SK-N-SH (cell line): ENCODE measurements around the gene C1QTNF8. TPM values are rescaled to one million over a fixed set of nuclear protein-coding genes. Genes with fewer than 3 reads are reported as not detected.

Source experiments
- CTCF ChIA-PET: fragments of 300-600, 350-600 bp; formaldehyde crosslinking; extraction: SDS; loops from one replicate; lab custom pipeline; 2021; lab: Yijun Ruan, JAX
- POLR2A ChIA-PET: fragments of 350-600 bp; sonication (Branson Sonifier 250); formaldehyde crosslinking; extraction: SDS; loops from one replicate; lab custom pipeline; 2020; ENCODE audit warnings: antibody characterized with exemption, inconsistent platforms; lab: Yijun Ruan, JAX
- DNase-seq: peaks from one replicate; pipeline ENCODE4 v3.0.0; 2012
- H2AFZ ChIP-seq: fragments of 200-600 bp; sonication (generic); 2 replicates; pipeline ENCODE4 v1.8.1; 2016; ENCODE audit warnings: antibody characterized with exemption, mild to moderate bottlenecking, low read depth
- H3F3A ChIP-seq: fragments of 200-600 bp; sonication (generic); replicated peaks from 2 replicates; pipeline ENCODE3; 2016; ENCODE audit warnings: antibody characterized with exemption, mild to moderate bottlenecking; ENCODE audit not compliant: insufficient read depth
- H3K27ac ChIP-seq, 2 experiments: fragments of 200-500 bp in 1 of 2; fragments of 200-600 bp in 1 of 2; sonication (Bioruptor generic) in 1 of 2; sonication (generic), shearing (Covaris generic) in 1 of 2; 2 replicates each; pipeline versions ENCODE4 v1.5.1 to v1.6.1; 2014 to 2016; ENCODE audit warnings: low read depth in 2 of 2, inconsistent platforms in 1 of 2, low read length in 1 of 2, mild to moderate bottlenecking in 1 of 2, mixed read lengths in 1 of 2
- H3K27me3 ChIP-seq: fragments of 200-600 bp; sonication (generic), shearing (Covaris generic); 2 replicates; pipeline ENCODE4 v1.6.1; 2016; ENCODE audit warnings: mixed run types; ENCODE audit not compliant: insufficient read depth
- H3K36me3 ChIP-seq, 2 experiments: fragments of 200-500 bp in 1 of 2; fragments of 200-600 bp in 1 of 2; sonication (Bioruptor generic) in 1 of 2; sonication (generic) in 1 of 2; replicated peaks in 1 of 2; 2 replicates each; pipeline versions ENCODE3 to v1.5.1; 2014 to 2016; ENCODE audit warnings: low read length in 1 of 2, mild to moderate bottlenecking in 1 of 2; ENCODE audit not compliant: insufficient read depth in 2 of 2, control insufficient read depth in 1 of 2
- H3K4me1 ChIP-seq, 2 experiments: fragments of 200-500 bp in 1 of 2; fragments of 200-600 bp in 1 of 2; sonication (Bioruptor generic) in 1 of 2; sonication (generic), shearing (Covaris generic) in 1 of 2; 2 replicates each; pipeline versions ENCODE4 v1.5.1 to v1.6.1; 2014 to 2016; ENCODE audit warnings: low read depth in 1 of 2, low read length in 1 of 2, mixed run types in 1 of 2; ENCODE audit not compliant: insufficient read depth in 2 of 2, control insufficient read depth in 1 of 2
- H3K4me2 ChIP-seq: fragments of 200-600 bp; sonication (generic), shearing (Covaris generic); 2 replicates; pipeline ENCODE4 v1.6.1; 2017; ENCODE audit warnings: mixed run types
- H3K4me3 ChIP-seq, 2 experiments: fragments of 200-500 bp in 1 of 2; fragments of 200-600 bp in 1 of 2; sonication (Bioruptor generic) in 1 of 2; sonication (generic), shearing (Covaris generic) in 1 of 2; 2 replicates each; pipeline versions ENCODE4 v1.5.1 to v1.8.1; 2014 to 2016; ENCODE audit warnings: low read depth in 2 of 2, inconsistent platforms in 1 of 2, low read length in 1 of 2, mild to moderate bottlenecking in 1 of 2, mixed read lengths in 1 of 2, moderate library complexity in 1 of 2
- H3K79me2 ChIP-seq: fragments of 200-600 bp; sonication (generic); 2 replicates; pipeline ENCODE4 v1.8.1; 2017; ENCODE audit warnings: mild to moderate bottlenecking; ENCODE audit not compliant: insufficient read depth
- H3K9ac ChIP-seq: fragments of 200-600 bp; sonication (generic); 2 replicates; pipeline ENCODE4 v1.6.1; 2017; ENCODE audit warnings: mixed run types
- H3K9me2 ChIP-seq: fragments of 200-600 bp; sonication (generic); 2 replicates; pipeline ENCODE4 v1.6.1; 2017; ENCODE audit warnings: mixed run types
- H3K9me3 ChIP-seq: fragments of 200-600 bp; sonication (generic); 2 replicates; pipeline ENCODE4 v1.6.1; 2017; ENCODE audit warnings: mixed run types, mild to moderate bottlenecking, moderate library complexity
- H4K20me1 ChIP-seq: fragments of 200-600 bp; sonication (generic); 2 replicates; pipeline ENCODE4 v1.6.1; 2017; ENCODE audit warnings: mild to moderate bottlenecking, mixed run types; ENCODE audit not compliant: insufficient read depth
- CHD2 ChIP-seq: fragments of 150-350 bp; IDR thresholded peaks from 2 replicates; pipeline ENCODE4 v1.6.1; 2018; ENCODE audit warnings: low read length; ENCODE audit not compliant: partially characterized antibody
- ELF1 ChIP-seq: IDR thresholded peaks from 2 replicates; pipeline ENCODE4 v1.4.0; 2012
- EP300 ChIP-seq, 2 experiments: IDR thresholded peaks; 2 replicates each; pipeline versions ENCODE4 v1.4.0 to v1.6.1; 2012; ENCODE audit warnings: borderline replicate concordance in 1 of 2, low read depth in 1 of 2, low read length in 1 of 2
- EZH2phosphoT487 ChIP-seq: fragments of 200-600 bp; sonication (generic); IDR thresholded peaks from 2 replicates; pipeline ENCODE4 v1.6.1; 2017; ENCODE audit warnings: low read depth, mixed run types, mild to moderate bottlenecking, antibody characterized with exemption, moderate library complexity, borderline replicate concordance
- FOSL2 ChIP-seq: IDR thresholded peaks from 2 replicates; pipeline ENCODE4 v1.4.0; 2012; ENCODE audit warnings: low read depth, mild to moderate bottlenecking, moderate library complexity, borderline replicate concordance
- FOXJ3 ChIP-seq: sonication (generic); formaldehyde crosslinking; IDR thresholded peaks from 2 replicates; pipeline ENCODE4 v1.5.1; 2020; ENCODE audit warnings: mild to moderate bottlenecking, missing genetic modification reagents
- FOXM1 ChIP-seq: IDR thresholded peaks from 2 replicates; pipeline ENCODE4 v1.4.0; 2012; ENCODE audit warnings: low read depth, mild to moderate bottlenecking
- GABPA ChIP-seq: IDR thresholded peaks from 2 replicates; pipeline ENCODE4 v1.4.0; 2012; ENCODE audit warnings: low read depth, mild to moderate bottlenecking
- GATA2 ChIP-seq: sonication (generic); formaldehyde crosslinking; IDR thresholded peaks from 2 replicates; pipeline ENCODE4 v1.5.0; 2020; ENCODE audit warnings: mild to moderate bottlenecking, missing genetic modification reagents
- MAX ChIP-seq: IDR thresholded peaks from 2 replicates; pipeline ENCODE4 v1.4.0; 2012; ENCODE audit warnings: low read depth
- MEF2A ChIP-seq: IDR thresholded peaks from 2 replicates; pipeline ENCODE4 v1.4.0; 2012; ENCODE audit warnings: low read depth, borderline replicate concordance
- MXI1 ChIP-seq: IDR thresholded peaks from 2 replicates; pipeline ENCODE4 v1.6.1; 2012; ENCODE audit warnings: mild to moderate bottlenecking, low read depth, low read length, improper control_type of control experiment
- NRF1 ChIP-seq: IDR thresholded peaks from 2 replicates; pipeline ENCODE4 v1.6.1; 2012; ENCODE audit warnings: low read depth, mild to moderate bottlenecking, low read length
- PBX3 ChIP-seq: IDR thresholded peaks from 2 replicates; pipeline ENCODE4; 2012
- RCOR1 ChIP-seq: fragments of 150-350 bp; IDR thresholded peaks from 2 replicates; pipeline ENCODE4 v1.6.1; 2017; ENCODE audit warnings: antibody characterized with exemption, low read length
- TAF1 ChIP-seq: IDR thresholded peaks from 2 replicates; pipeline ENCODE4 v1.6.1; 2012; ENCODE audit warnings: low read depth, mild to moderate bottlenecking, low read length, moderate library complexity, borderline replicate concordance
- TCF12 ChIP-seq: IDR thresholded peaks from 2 replicates; pipeline ENCODE4 v1.4.0; 2012
- TEAD4 ChIP-seq: IDR thresholded peaks from 2 replicates; pipeline ENCODE4 v1.4.0; 2012; ENCODE audit warnings: mild to moderate bottlenecking, borderline replicate concordance; ENCODE audit not compliant: insufficient read depth
- WGBS: methylation state at CpG from one replicate; pipeline ENCODE4 v1.1.6; 2017; ENCODE audit warnings: low lambda C conversion rate; 5-methylcytosine and 5-hydroxymethylcytosine counted together
- polyA plus RNA-seq, 3 experiments: library from polyadenylated mRNA; depleted of rRNA; stranded (reverse); fragments of >200 nt; gene quantifications; 2 replicates each; pipeline ENCODE4 v1.2.3, GENCODE V29; 2012
- TF ChIP-seq, protein P1 (sequence below): IDR thresholded peaks from 2 replicates; pipeline ENCODE4 v1.4.0; 2012; ENCODE audit warnings: low read depth, borderline replicate concordance
- TF ChIP-seq, protein P2 (sequence below): fragments of 150-350 bp; IDR thresholded peaks from 2 replicates; pipeline ENCODE4 v1.6.1; 2017; ENCODE audit warnings: antibody characterized with exemption, low read length, low read depth, borderline replicate concordance

The C1QTNF8 gene
- polyA plus RNA-seq, 1 of the 3 experiments (the other 2 are of a cell fraction), result not detected

- peak overlapping the region; percentile 25; the same call in 1 of the 2 replicates for H3K4me2 ChIP-seq
- no peak overlapping the region for H3K4me3 ChIP-seq
- H3K27ac ChIP-seq, result no peak overlapping the region
- ChIA-PET CTCF (interaction anchor here (1.0 to 1.4 kb wide), 4 partner anchors 10 to 356 kb away, joined by 3 to 9 read pairs (median 5); no protein-coding TSS in a partner anchor), POLR2A (no interaction called here)
- peaks cover 15% of the 10 kb centered on the region; the same call in 1 of the 2 replicates for H4K20me1 ChIP-seq
- WGBS, result 28% methylated on average over 10 of the region's 23 CpGs
- H3K79me2 ChIP-seq, result no peaks in the 10 kb centered on the region
- H3K4me1 ChIP-seq, result no peaks in the 10 kb centered on the region
- no peaks in the 10 kb centered on the region for H3K36me3 ChIP-seq
- H3K9ac ChIP-seq, result no peak overlapping the region
- H3K9me3 ChIP-seq, result no peaks in the 10 kb centered on the region
- no peak for DNase-seq
- peaks cover 3% of the 10 kb centered on the region for H3F3A ChIP-seq
- no peak for TF ChIP-seq MEF2A
- TF ChIP-seq EP300 (IDR thresholded peaks at IDR 0.05; ENCODE audit: borderline replicate concordance in 1 of 2, low read depth in 1 of 2, low read length in 1 of 2), result no peak
- TF ChIP-seq MAX, result no peak
- TF ChIP-seq TCF12, result no peak
- no peak for TF ChIP-seq FOSL2
- TF ChIP-seq TAF1, result no peak
- no peak for TF ChIP-seq MXI1
- TF ChIP-seq ELF1, result no peak
- TF ChIP-seq, protein P1, sequence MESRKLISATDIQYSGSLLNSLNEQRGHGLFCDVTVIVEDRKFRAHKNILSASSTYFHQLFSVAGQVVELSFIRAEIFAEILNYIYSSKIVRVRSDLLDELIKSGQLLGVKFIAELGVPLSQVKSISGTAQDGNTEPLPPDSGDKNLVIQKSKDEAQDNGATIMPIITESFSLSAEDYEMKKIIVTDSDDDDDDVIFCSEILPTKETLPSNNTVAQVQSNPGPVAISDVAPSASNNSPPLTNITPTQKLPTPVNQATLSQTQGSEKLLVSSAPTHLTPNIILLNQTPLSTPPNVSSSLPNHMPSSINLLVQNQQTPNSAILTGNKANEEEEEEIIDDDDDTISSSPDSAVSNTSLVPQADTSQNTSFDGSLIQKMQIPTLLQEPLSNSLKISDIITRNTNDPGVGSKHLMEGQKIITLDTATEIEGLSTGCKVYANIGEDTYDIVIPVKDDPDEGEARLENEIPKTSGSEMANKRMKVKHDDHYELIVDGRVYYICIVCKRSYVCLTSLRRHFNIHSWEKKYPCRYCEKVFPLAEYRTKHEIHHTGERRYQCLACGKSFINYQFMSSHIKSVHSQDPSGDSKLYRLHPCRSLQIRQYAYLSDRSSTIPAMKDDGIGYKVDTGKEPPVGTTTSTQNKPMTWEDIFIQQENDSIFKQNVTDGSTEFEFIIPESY, result no peak
- TF ChIP-seq TEAD4, result no peak
- TF ChIP-seq GATA2, result no peak
- TF ChIP-seq CHD2, result no peak
- no peaks in the 10 kb centered on the region for H3K9me2 ChIP-seq
- no peak overlapping the region for H2AFZ ChIP-seq
- peaks cover 52% of the 10 kb centered on the region for H3K27me3 ChIP-seq
Observed at GRCh38 chr16:1097800-1098199, 1.8 kb upstream of the C1QTNF8 start.

DNA sequence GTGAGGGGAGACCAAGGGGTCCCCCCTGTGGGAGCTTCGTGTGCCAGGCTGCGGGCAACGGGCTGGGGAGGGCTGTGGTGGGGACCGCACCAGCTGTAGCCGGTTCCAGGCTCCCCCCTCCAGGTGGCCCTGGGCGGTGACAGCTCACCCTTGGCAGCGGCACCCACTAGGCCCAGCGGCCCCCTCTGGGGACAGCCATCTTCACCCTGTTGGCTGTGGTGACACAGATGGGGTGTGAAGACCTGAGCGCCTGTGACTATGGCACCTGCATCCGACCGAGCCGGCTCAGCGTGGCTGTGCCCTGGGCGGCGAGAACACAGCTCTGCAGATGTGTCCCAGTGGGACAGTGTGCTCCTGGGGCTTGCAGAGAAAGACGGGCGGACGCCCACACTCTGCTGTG is 1.1 kb upstream of the C1QTNF8 start:
- Histone ChIP-seq H3K9me2 (no peaks in the 10 kb centered on the region), H4K20me1 (peaks cover 15% of the 10 kb centered on the region; the same call in 1 of the 2 replicates), H3K4me3 (no peak overlapping the region), H3K4me1 (no peaks in the 10 kb centered on the region), H3K4me2 (no peak overlapping the region; the same call in 1 of the 2 replicates), H3K9ac (no peak overlapping the region), H3K27me3 (peaks cover 52% of the 10 kb centered on the region), H3K27ac (no peak overlapping the region), H3K79me2 (no peaks in the 10 kb centered on the region), H2AFZ (no peak overlapping the region), H3K9me3 (no peaks in the 10 kb centered on the region), H3F3A (peaks cover 3% of the 10 kb centered on the region), H3K36me3 (no peaks in the 10 kb centered on the region)
- POLR2A ChIA-PET, result interaction anchor here (1.1 kb wide), 1 partner anchor 10 kb away, joined by 3 read pairs; no protein-coding TSS in a partner anchor
- WGBS, result 6% methylated on average over 7 of the region's 18 CpGs
- DNase-seq, result no peak
- CTCF ChIA-PET, result interaction anchor here (0.8 to 1.7 kb wide), 6 partner anchors 9 to 356 kb away, joined by 3 to 9 read pairs (median 5); no protein-coding TSS in a partner anchor
- no peak for TF ChIP-seq GABPA
- TF ChIP-seq EZH2phosphoT487, result no peak
- TF ChIP-seq PBX3, result no peak
- TF ChIP-seq ELF1, result no peak
- no peak for TF ChIP-seq MEF2A
- TF ChIP-seq GATA2, result no peak
- no peak for TF ChIP-seq TEAD4
- no peak for TF ChIP-seq FOXM1
- no peak for TF ChIP-seq NRF1
- TF ChIP-seq MXI1, result no peak
- no peak for TF ChIP-seq TAF1
- TF ChIP-seq RCOR1, result no peak
- TF ChIP-seq, protein P1, result no peak
- TF ChIP-seq, protein P2, sequence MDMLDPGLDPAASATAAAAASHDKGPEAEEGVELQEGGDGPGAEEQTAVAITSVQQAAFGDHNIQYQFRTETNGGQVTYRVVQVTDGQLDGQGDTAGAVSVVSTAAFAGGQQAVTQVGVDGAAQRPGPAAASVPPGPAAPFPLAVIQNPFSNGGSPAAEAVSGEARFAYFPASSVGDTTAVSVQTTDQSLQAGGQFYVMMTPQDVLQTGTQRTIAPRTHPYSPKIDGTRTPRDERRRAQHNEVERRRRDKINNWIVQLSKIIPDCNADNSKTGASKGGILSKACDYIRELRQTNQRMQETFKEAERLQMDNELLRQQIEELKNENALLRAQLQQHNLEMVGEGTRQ, result no peak
- TF ChIP-seq FOXJ3 (CRISPR knock-in tag), result no peak
- TF ChIP-seq FOSL2, result no peak
